NOMO-1 treated with DMSO at 0.1 percent for 48 hours (cell line): ENCODE results near the gene LEMD2.

Experiments used
- DNase-seq: peaks from one replicate; lab custom pipeline; 2025; ENCODE audit not compliant: unreplicated experiment; lab: John Stamatoyannopoulos, UW

LEMD2 gene

GRCh38 chr6:33797626-33798342 lies 8.9 kb upstream of the LEMD2 start:
- DNase-seq = no peak

GRCh38 chr6:33794910-33795623 lies 6.1 kb upstream of the LEMD2 start:
- no peak for DNase-seq

- DNase-seq = no peak
These were observed 4.1 kb upstream of the LEMD2 start for GRCh38 chr6:33792981-33793380.

GRCh38 chr6:33791620-33792019 lies 2.7 kb upstream of the LEMD2 start:
- no peak for DNase-seq

GRCh38 chr6:33790910-33791309 lies 2.0 kb upstream of the LEMD2 start:
- no peak for DNase-seq

- no peak for DNase-seq
These were observed 1.4 kb upstream of the LEMD2 start for GRCh38 chr6:33790379-33790778.

GRCh38 chr6:33789550-33789895 lies 593 bp upstream of the LEMD2 start:
- DNase-seq = no peak

GRCh38 chr6:33787954-33788693 lies 806 bp downstream of the LEMD2 start:
- DNase-seq = peak; percentile 90

GRCh38 chr6:33787346-33787953 lies 1.5 kb downstream of the LEMD2 start:
- no peak for DNase-seq

GRCh38 chr6:33786736-33787135 lies 2.2 kb downstream of the LEMD2 start:
- DNase-seq = no peak

GRCh38 chr6:33785778-33786177 lies 3.2 kb downstream of the LEMD2 start:
- DNase-seq = no peak

GRCh38 chr6:33784787-33785186 lies 4.1 kb downstream of the LEMD2 start:
- no peak for DNase-seq

GRCh38 chr6:33783781-33784520 lies 5.0 kb downstream of the LEMD2 start:
- DNase-seq = no peak

GRCh38 chr6:33782561-33782960 lies 6.4 kb downstream of the LEMD2 start:
- no peak for DNase-seq

GRCh38 chr6:33781131-33781975 lies 7.6 kb downstream of the LEMD2 start:
- DNase-seq = no peak

GRCh38 chr6:33779895-33780294 lies 9.0 kb downstream of the LEMD2 start:
- DNase-seq = no peak

- no peak for DNase-seq
These were observed 9.6 kb downstream of the LEMD2 start for GRCh38 chr6:33779290-33779689.

GRCh38 chr6:33778444-33779121 lies 10.3 kb downstream of the LEMD2 start:
- no peak for DNase-seq
